HG03520 (cell line): ENCODE data around the gene SPG7.

ENCODE experiments used
- ATAC-seq: cut with Tn5 transposase; IDR thresholded peaks from one replicate; pipeline ENCODE4 v1.9.1; 2021; ENCODE audit warnings: mild to moderate bottlenecking, moderate library complexity; ENCODE audit not compliant: unreplicated experiment

Gene SPG7

GRCh38 chr16:89484923-89485679, 23.1 kb upstream of the SPG7 start:
- ATAC-seq: no peak

GRCh38 chr16:89485701-89486246, 22.4 kb upstream of the SPG7 start:
- no peak for ATAC-seq

GRCh38 chr16:89489040-89489897, 18.9 kb upstream of the SPG7 start:
- ATAC-seq: peak; percentile 21

- no peak for ATAC-seq
Measured at GRCh38 chr16:89489898-89490438, 18.2 kb upstream of the SPG7 start.

GRCh38 chr16:89490439-89491237, 17.6 kb upstream of the SPG7 start, which contains the start of gene ANKRD11:
TSS of gene ANKRD11 (minus strand) at chr16:89490561. CDS start at chr16:89317019, 173,542 bp downstream.
- ATAC-seq: peak; percentile 69

GRCh38 chr16:89491238-89491869, 16.8 kb upstream of the SPG7 start:
- no peak for ATAC-seq

- no peak for ATAC-seq
Measured at GRCh38 chr16:89491974-89492687, 16.1 kb upstream of the SPG7 start.

- ATAC-seq: no peak
Measured at GRCh38 chr16:89493776-89494175, 14.4 kb upstream of the SPG7 start.

GRCh38 chr16:89495121-89495520, 13.1 kb upstream of the SPG7 start:
- no peak for ATAC-seq

- ATAC-seq: no peak
Measured at GRCh38 chr16:89498839-89499238, 9.4 kb upstream of the SPG7 start.

- no peak for ATAC-seq
Measured at GRCh38 chr16:89499767-89500166, 8.4 kb upstream of the SPG7 start.

GRCh38 chr16:89502081-89502843, 5.9 kb upstream of the SPG7 start:
- ATAC-seq: no peak

GRCh38 chr16:89504091-89504490, 4.1 kb upstream of the SPG7 start:
- ATAC-seq: no peak

GRCh38 chr16:89505204-89506112, 2.7 kb upstream of the SPG7 start:
- ATAC-seq: peak; percentile 33

GRCh38 chr16:89506113-89506504, 2.1 kb upstream of the SPG7 start:
- ATAC-seq: no peak

GRCh38 chr16:89506791-89507191, 1.4 kb upstream of the SPG7 start:
- ATAC-seq: no peak

GRCh38 chr16:89507214-89507833, 879 bp upstream of the SPG7 start:
- ATAC-seq: no peak
